A549 (cell line): ENCODE results near the gene CDH4.

Source experiments
- CHD2 ChIP-seq: fragments of 150-350 bp; IDR thresholded peaks from 2 replicates; pipeline ENCODE4 v1.6.1; 2014; ENCODE audit warnings: low read length; ENCODE audit not compliant: partially characterized antibody
- CTCF ChIP-seq: fragments of >200 bp; sonication (Bioruptor Twin); formaldehyde crosslinking; IDR thresholded peaks from 3 replicates; pipeline ENCODE4 v1.5.1; 2016
- GATA3 ChIP-seq: IDR thresholded peaks from 2 replicates; pipeline ENCODE4 v1.6.1; 2012; ENCODE audit warnings: borderline replicate concordance
- MAX ChIP-seq: IDR thresholded peaks from 2 replicates; pipeline ENCODE4 v1.6.1; 2012
- MYC ChIP-seq: IDR thresholded peaks from 2 replicates; pipeline ENCODE4 v1.6.1; 2012; ENCODE audit warnings: mild to moderate bottlenecking, inconsistent platforms, low read length, improper control_type of control experiment, borderline replicate concordance
- SMC3 ChIP-seq: fragments of >200 bp; sonication (Bioruptor Twin); formaldehyde crosslinking; IDR thresholded peaks from 3 replicates; pipeline ENCODE4 v1.6.1; 2018; ENCODE audit warnings: inconsistent platforms
- TF ChIP-seq, protein P1 (sequence below): fragments of 200-600 bp; sonication (generic); IDR thresholded peaks from 2 replicates; pipeline ENCODE4 v1.6.1; 2016; ENCODE audit warnings: antibody characterized with exemption, mild to moderate bottlenecking, moderate library complexity

DNA sequence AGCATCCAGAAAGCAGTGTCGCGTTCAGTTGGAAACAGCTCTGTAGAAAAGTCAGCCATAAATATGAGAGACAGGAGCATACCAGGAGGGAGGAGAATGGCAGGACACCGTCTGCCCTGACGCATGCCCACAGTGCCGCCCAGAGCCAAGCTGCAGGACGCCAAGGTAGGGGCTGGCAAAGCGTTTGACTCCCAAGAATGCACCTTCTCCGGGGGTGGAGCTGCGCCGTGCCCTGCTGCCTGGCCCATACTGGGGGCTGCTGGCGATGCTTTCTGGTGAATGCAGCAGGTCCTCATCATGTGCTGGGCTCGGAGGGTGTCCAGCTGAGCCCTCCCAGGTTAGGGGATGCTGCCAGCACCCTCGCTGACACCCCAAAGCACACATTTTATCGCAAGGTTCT is 349.8 kb downstream of the CDH4 start:
- TF ChIP-seq GATA3 (no peak), CHD2 (no peak), MAX (no peak), MYC (no peak), SMC3 (no peak), CTCF (no peak)
- TF ChIP-seq, protein P1, sequence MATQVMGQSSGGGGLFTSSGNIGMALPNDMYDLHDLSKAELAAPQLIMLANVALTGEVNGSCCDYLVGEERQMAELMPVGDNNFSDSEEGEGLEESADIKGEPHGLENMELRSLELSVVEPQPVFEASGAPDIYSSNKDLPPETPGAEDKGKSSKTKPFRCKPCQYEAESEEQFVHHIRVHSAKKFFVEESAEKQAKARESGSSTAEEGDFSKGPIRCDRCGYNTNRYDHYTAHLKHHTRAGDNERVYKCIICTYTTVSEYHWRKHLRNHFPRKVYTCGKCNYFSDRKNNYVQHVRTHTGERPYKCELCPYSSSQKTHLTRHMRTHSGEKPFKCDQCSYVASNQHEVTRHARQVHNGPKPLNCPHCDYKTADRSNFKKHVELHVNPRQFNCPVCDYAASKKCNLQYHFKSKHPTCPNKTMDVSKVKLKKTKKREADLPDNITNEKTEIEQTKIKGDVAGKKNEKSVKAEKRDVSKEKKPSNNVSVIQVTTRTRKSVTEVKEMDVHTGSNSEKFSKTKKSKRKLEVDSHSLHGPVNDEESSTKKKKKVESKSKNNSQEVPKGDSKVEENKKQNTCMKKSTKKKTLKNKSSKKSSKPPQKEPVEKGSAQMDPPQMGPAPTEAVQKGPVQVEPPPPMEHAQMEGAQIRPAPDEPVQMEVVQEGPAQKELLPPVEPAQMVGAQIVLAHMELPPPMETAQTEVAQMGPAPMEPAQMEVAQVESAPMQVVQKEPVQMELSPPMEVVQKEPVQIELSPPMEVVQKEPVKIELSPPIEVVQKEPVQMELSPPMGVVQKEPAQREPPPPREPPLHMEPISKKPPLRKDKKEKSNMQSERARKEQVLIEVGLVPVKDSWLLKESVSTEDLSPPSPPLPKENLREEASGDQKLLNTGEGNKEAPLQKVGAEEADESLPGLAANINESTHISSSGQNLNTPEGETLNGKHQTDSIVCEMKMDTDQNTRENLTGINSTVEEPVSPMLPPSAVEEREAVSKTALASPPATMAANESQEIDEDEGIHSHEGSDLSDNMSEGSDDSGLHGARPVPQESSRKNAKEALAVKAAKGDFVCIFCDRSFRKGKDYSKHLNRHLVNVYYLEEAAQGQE: no peak
